ENCODE data around the gene CREB5. TPM values are rescaled to one million over a fixed set of nuclear protein-coding genes. Genes with fewer than 3 reads are reported as not detected.

CREB5 gene
- total RNA-seq, 2 donors from 2014 or later, result 0.53 to 2.6 TPM

- H3K27me3 ChIP-seq (ENCODE audit: control insufficient read depth, insufficient read depth, low read length, poor library complexity, severe bottlenecking), result peaks cover 64% of the 10 kb centered on the region
- H3K27ac ChIP-seq (ENCODE audit: low read depth, low read length), result no peak overlapping the region
- Mint-ChIP-seq H3K27me3 (ENCODE audit: insufficient read depth) (peaks cover 78% of the 10 kb centered on the region), H3K9me3 (peaks cover 12% of the 10 kb centered on the region), H3K4me1 (peaks cover 21% of the 10 kb centered on the region), H3K4me3 (no peak overlapping the region), H3K27ac (no peak overlapping the region), H3K36me3 (ENCODE audit: low read depth) (peaks cover 2% of the 10 kb centered on the region)
- H3K4me1 ChIP-seq (ENCODE audit: control insufficient read depth, insufficient read depth, low read length), result peaks cover 3% of the 10 kb centered on the region
- peaks cover 7% of the 10 kb centered on the region for H3K9me3 ChIP-seq (ENCODE audit: control insufficient read depth, low read length)
- no peaks in the 10 kb centered on the region for H3K36me3 ChIP-seq (ENCODE audit: control insufficient read depth, insufficient read depth, low read length)
- H3K9ac ChIP-seq (ENCODE audit: extremely low read depth, low read length, poor library complexity, severe bottlenecking), result no peak overlapping the region
- no peak for TF ChIP-seq CTCF (conservative IDR thresholded peaks at IDR 0.05)
- DNase-seq, result no peak
- H3K4me3 ChIP-seq (ENCODE audit: low read length), result no peak overlapping the region
- WGBS, 2 experiments (ENCODE audit: insufficient coverage in 1 of 2, insufficient read length in 1 of 2), result 92 to 95% methylated on average over 8 of the region's 8 CpGs
Measured at GRCh38 chr7:28533267-28533666, 120.9 kb downstream of the CREB5 start.

GRCh38 chr7:28533731-28534531 lies 121.6 kb downstream of the CREB5 start:
- H3K9ac ChIP-seq (ENCODE audit: extremely low read depth, low read length, poor library complexity, severe bottlenecking), result no peak overlapping the region
- no peak for DNase-seq
- H3K4me1 ChIP-seq (ENCODE audit: control insufficient read depth, insufficient read depth, low read length), result peaks cover 3% of the 10 kb centered on the region
- 80 to 96% methylated on average over 3 to 6 of the region's 6 CpGs for WGBS, 2 experiments (ENCODE audit: insufficient coverage in 1 of 2, insufficient read length in 1 of 2)
- Mint-ChIP-seq H3K27ac (no peak overlapping the region), H3K4me1 (peaks cover 21% of the 10 kb centered on the region), H3K9me3 (peaks cover 12% of the 10 kb centered on the region), H3K27me3 (ENCODE audit: insufficient read depth) (peaks cover 73% of the 10 kb centered on the region), H3K4me3 (no peak overlapping the region), H3K36me3 (ENCODE audit: low read depth) (peaks cover 2% of the 10 kb centered on the region)
- TF ChIP-seq CTCF (conservative IDR thresholded peaks at IDR 0.05), result no peak
- peaks cover 7% of the 10 kb centered on the region for H3K9me3 ChIP-seq (ENCODE audit: control insufficient read depth, low read length)
- H3K4me3 ChIP-seq (ENCODE audit: low read length), result no peak overlapping the region
- peaks cover 62% of the 10 kb centered on the region for H3K27me3 ChIP-seq (ENCODE audit: control insufficient read depth, insufficient read depth, low read length, poor library complexity, severe bottlenecking)
- no peak overlapping the region for H3K27ac ChIP-seq (ENCODE audit: low read depth, low read length)
- no peaks in the 10 kb centered on the region for H3K36me3 ChIP-seq (ENCODE audit: control insufficient read depth, insufficient read depth, low read length)

- Histone ChIP-seq H3K27ac (ENCODE audit: low read depth, low read length) (no peak overlapping the region), H3K9ac (ENCODE audit: extremely low read depth, low read length, poor library complexity, severe bottlenecking) (no peak overlapping the region), H3K4me1 (ENCODE audit: control insufficient read depth, insufficient read depth, low read length) (no peaks in the 10 kb centered on the region), H3K27me3 (ENCODE audit: control insufficient read depth, insufficient read depth, low read length, poor library complexity, severe bottlenecking) (peaks cover 47% of the 10 kb centered on the region), H3K9me3 (ENCODE audit: control insufficient read depth, low read length) (peaks cover 7% of the 10 kb centered on the region), H3K4me3 (ENCODE audit: low read length) (no peak overlapping the region), H3K36me3 (ENCODE audit: control insufficient read depth, insufficient read depth, low read length) (no peaks in the 10 kb centered on the region)
- Mint-ChIP-seq H3K9me3 (peaks cover 12% of the 10 kb centered on the region), H3K4me1 (no peaks in the 10 kb centered on the region), H3K27ac (no peak overlapping the region), H3K4me3 (no peak overlapping the region), H3K27me3 (ENCODE audit: insufficient read depth) (peaks cover 59% of the 10 kb centered on the region), H3K36me3 (ENCODE audit: low read depth) (peaks cover 2% of the 10 kb centered on the region)
- 46 to 60% methylated on average over 4 to 7 of the region's 7 CpGs for WGBS, 2 experiments (ENCODE audit: insufficient coverage in 1 of 2, insufficient read length in 1 of 2)
- peak; percentile 87 for TF ChIP-seq CTCF (conservative IDR thresholded peaks at IDR 0.05)
- DNase-seq, result peak; percentile 87
Measured at GRCh38 chr7:28536259-28536658, 123.9 kb downstream of the CREB5 start.
